ENCODE data around the gene CDH24. TPM values are rescaled to one million over a fixed set of nuclear protein-coding genes. Genes with fewer than 3 reads are reported as not detected.

Gene CDH24
- total and polyA plus RNA-seq, 2 donors (not counting 1 experiment from before 2014, with no cell fraction given) = 0.96 to 1.0 TPM

DNA sequence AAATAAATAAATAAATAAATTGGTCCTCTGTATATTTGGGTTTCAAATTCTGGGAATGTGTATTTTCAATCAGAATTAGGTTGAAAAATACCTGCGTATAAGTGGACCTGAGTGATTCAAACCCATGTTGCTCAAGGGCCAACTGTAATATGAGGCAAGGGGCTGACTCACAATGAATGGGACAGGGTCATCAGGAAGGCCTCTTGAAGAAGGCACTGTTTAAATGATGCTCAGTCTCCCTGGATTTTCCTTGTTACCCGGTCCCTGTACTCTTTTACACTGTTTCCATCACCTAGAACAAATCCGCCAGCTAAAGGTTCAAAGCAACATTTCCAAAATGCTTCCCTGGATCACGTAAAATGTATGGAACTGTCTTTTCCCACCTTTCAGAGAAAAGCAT is 26.4 kb downstream of the CDH24 start:
- no peak overlapping the region for H3K4me3 ChIP-seq (ENCODE audit: control extremely low read depth in 1 of 5, extremely low read depth in 1 of 5, insufficient read depth in 1 of 5, low read depth in 2 of 5, low read length in 4 of 5)
- ChIA-PET POLR2A (no interaction called here), CTCF (interaction anchor here (1.2 to 1.7 kb wide), 3 partner anchors 9 to 36 kb away, joined by 3 to 7 read pairs (median 4); no protein-coding TSS in a partner anchor)
- peaks cover 4 to 30% of the 10 kb centered on the region in 2 experiments for H3K36me3 ChIP-seq (replicated peaks in 1 of 2; ENCODE audit: control extremely low read depth in 1 of 2, control insufficient read depth in 1 of 2, extremely low read depth in 1 of 2, insufficient read depth in 2 of 2, low read length in 1 of 2)
- H3K27me3 Mint-ChIP-seq = no peaks in the 10 kb centered on the region
- H3K27ac Mint-ChIP-seq = no peak overlapping the region
- no peak overlapping the region for H2AFZ ChIP-seq (ENCODE audit: insufficient read depth, low read depth, low read length, poor library complexity, severe bottlenecking)
- DNase-seq = no peak
- no peaks in the 10 kb centered on the region for H3K27me3 ChIP-seq (replicated peaks in 1 of 4; ENCODE audit: control extremely low read depth in 1 of 4, control insufficient read depth in 3 of 4, insufficient read depth in 4 of 4, low read length in 3 of 4)
- H3K4me2 ChIP-seq (replicated peaks; ENCODE audit: low read depth, low read length, poor library complexity, severe bottlenecking) = no peak overlapping the region
- H3K9ac ChIP-seq (ENCODE audit: low read length) = no peak overlapping the region
- no peaks in the 10 kb centered on the region for H4K20me1 ChIP-seq (ENCODE audit: control insufficient read depth, insufficient read depth, low read length, poor library complexity, severe bottlenecking)
- peaks cover 22% of the 10 kb centered on the region for H3K79me2 ChIP-seq (ENCODE audit: control insufficient read depth, insufficient read depth, low read length)
- TF ChIP-seq, protein P1, sequence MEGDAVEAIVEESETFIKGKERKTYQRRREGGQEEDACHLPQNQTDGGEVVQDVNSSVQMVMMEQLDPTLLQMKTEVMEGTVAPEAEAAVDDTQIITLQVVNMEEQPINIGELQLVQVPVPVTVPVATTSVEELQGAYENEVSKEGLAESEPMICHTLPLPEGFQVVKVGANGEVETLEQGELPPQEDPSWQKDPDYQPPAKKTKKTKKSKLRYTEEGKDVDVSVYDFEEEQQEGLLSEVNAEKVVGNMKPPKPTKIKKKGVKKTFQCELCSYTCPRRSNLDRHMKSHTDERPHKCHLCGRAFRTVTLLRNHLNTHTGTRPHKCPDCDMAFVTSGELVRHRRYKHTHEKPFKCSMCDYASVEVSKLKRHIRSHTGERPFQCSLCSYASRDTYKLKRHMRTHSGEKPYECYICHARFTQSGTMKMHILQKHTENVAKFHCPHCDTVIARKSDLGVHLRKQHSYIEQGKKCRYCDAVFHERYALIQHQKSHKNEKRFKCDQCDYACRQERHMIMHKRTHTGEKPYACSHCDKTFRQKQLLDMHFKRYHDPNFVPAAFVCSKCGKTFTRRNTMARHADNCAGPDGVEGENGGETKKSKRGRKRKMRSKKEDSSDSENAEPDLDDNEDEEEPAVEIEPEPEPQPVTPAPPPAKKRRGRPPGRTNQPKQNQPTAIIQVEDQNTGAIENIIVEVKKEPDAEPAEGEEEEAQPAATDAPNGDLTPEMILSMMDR (IDR thresholded peaks at IDR 0.05) = no peak
- no peak for TF ChIP-seq EZH2 (IDR thresholded peaks at IDR 0.05; ENCODE audit: borderline replicate concordance, insufficient read depth, low read depth, low read length, poor library complexity, severe bottlenecking)
- H3K27ac ChIP-seq (ENCODE audit: low read length in 2 of 2) = no peak overlapping the region
- 94% methylated on average over 3 of the region's 4 CpGs for WGBS (ENCODE audit: insufficient coverage)
- no peaks in the 10 kb centered on the region for H3K9me3 ChIP-seq (ENCODE audit: control extremely low read depth in 1 of 3, control insufficient read depth in 2 of 3, insufficient read depth in 1 of 3, low read length in 2 of 3)
- intact Hi-C loops (cut with micrococcal nuclease) = no loop called here
- no peaks in the 10 kb centered on the region for H3K9me3 Mint-ChIP-seq (ENCODE audit: insufficient read depth)
- no peak overlapping the region for H3K4me3 Mint-ChIP-seq
- H3K4me1 ChIP-seq (ENCODE audit: control insufficient read depth in 2 of 2, insufficient read depth in 2 of 2, low read length in 2 of 2) = peaks cover 14 to 23% of the 10 kb centered on the region in 2 donors
- ATAC-seq (ENCODE audit: low read depth) = no peak
- H3K4me1 Mint-ChIP-seq = peaks cover 39% of the 10 kb centered on the region

DNA sequence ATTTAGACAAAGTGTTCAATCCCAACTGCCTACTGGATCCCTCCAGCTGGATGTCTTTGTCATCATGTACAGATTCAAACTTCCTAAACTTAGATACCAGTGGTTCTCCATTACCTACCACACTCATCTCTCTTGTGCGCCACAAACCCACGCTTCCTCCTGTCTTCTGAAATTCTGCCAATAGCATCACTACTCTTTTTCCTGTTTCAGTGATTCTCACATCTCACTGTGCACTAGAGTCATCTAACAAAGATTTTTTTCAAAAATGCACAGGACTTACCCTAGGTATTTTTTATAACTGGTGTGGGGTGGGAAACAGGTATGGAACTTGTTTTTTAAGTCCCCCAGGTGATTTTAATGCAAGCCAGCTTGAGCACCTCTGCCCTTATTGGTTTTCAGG is 28.5 kb downstream of the CDH24 start:
- Histone ChIP-seq H3K9ac (ENCODE audit: low read length) (no peak overlapping the region), H3K79me2 (ENCODE audit: control insufficient read depth, insufficient read depth, low read length) (peaks cover 15% of the 10 kb centered on the region), H3K27ac (ENCODE audit: low read length in 2 of 2) (no peak overlapping the region), H2AFZ (ENCODE audit: insufficient read depth, low read depth, low read length, poor library complexity, severe bottlenecking) (no peak overlapping the region), H3K36me3 (replicated peaks in 1 of 2; ENCODE audit: control extremely low read depth in 1 of 2, control insufficient read depth in 1 of 2, extremely low read depth in 1 of 2, insufficient read depth in 2 of 2, low read length in 1 of 2) (peaks cover 4 to 39% of the 10 kb centered on the region in 2 experiments), H3K9me3 (ENCODE audit: control extremely low read depth in 1 of 3, control insufficient read depth in 2 of 3, insufficient read depth in 1 of 3, low read length in 2 of 3) (no peaks in the 10 kb centered on the region), H4K20me1 (ENCODE audit: control insufficient read depth, insufficient read depth, low read length, poor library complexity, severe bottlenecking) (no peaks in the 10 kb centered on the region), H3K4me2 (replicated peaks; ENCODE audit: low read depth, low read length, poor library complexity, severe bottlenecking) (no peak overlapping the region), H3K4me1 (ENCODE audit: control insufficient read depth in 2 of 2, insufficient read depth in 2 of 2, low read length in 2 of 2) (peaks cover 4 to 10% of the 10 kb centered on the region in 2 donors), H3K4me3 (ENCODE audit: control extremely low read depth in 1 of 5, extremely low read depth in 1 of 5, insufficient read depth in 1 of 5, low read depth in 2 of 5, low read length in 4 of 5) (no peak overlapping the region), H3K27me3 (replicated peaks in 1 of 4; ENCODE audit: control extremely low read depth in 1 of 4, control insufficient read depth in 3 of 4, insufficient read depth in 4 of 4, low read length in 3 of 4) (no peaks in the 10 kb centered on the region)
- no peak for DNase-seq
- CTCF ChIA-PET = interaction anchor here (1.2 to 2.0 kb wide), 2 partner anchors 22 to 29 kb away, joined by 4 to 9 read pairs; no protein-coding TSS in a partner anchor
- intact Hi-C loops (cut with micrococcal nuclease) = no loop called here
- 79% methylated on average over 2 of the region's 2 CpGs for WGBS (ENCODE audit: insufficient coverage)
- POLR2A ChIA-PET = interaction anchor here (0.6 kb wide), 1 partner anchor 101 kb away, joined by 3 read pairs; no protein-coding TSS in a partner anchor
- no peaks in the 10 kb centered on the region for H3K27me3 Mint-ChIP-seq
- H3K4me3 Mint-ChIP-seq = no peak overlapping the region
- TF ChIP-seq EZH2 (IDR thresholded peaks at IDR 0.05; ENCODE audit: borderline replicate concordance, insufficient read depth, low read depth, low read length, poor library complexity, severe bottlenecking) = no peak
- TF ChIP-seq, protein P1 (IDR thresholded peaks at IDR 0.05) = no peak
- no peak for ATAC-seq (ENCODE audit: low read depth)
- H3K27ac Mint-ChIP-seq = no peak overlapping the region
- H3K9me3 Mint-ChIP-seq (ENCODE audit: insufficient read depth) = no peaks in the 10 kb centered on the region
- H3K4me1 Mint-ChIP-seq = peaks cover 26% of the 10 kb centered on the region

Data from B cell (primary cell).